ENCODE results near the gene SELPLG. TPM values are rescaled to one million over a fixed set of nuclear protein-coding genes. Genes with fewer than 3 reads are reported as not detected.

The SELPLG gene
- total RNA-seq, 2 donors from 2014 or later, result 0.66 to 2.3 TPM

GRCh38 chr12:108623577-108623976 is 10.1 kb downstream of the SELPLG start:
- ATAC-seq (no peak), DNase-seq (no peak)
- no peaks in the 10 kb centered on the region for H3K4me1 ChIP-seq
- H3K27me3 ChIP-seq, result no peaks in the 10 kb centered on the region
- intact Hi-C loops (cut with DNase I), result no loop called here
- H3K9me3 ChIP-seq, result no peaks in the 10 kb centered on the region
- H3K4me3 ChIP-seq, result no peak overlapping the region
- H3K36me3 ChIP-seq (replicated peaks in 1 of 2; ENCODE audit: insufficient read depth in 1 of 2, low read depth in 2 of 2), result no peaks in the 10 kb centered on the region
- TF ChIP-seq CTCF (IDR thresholded peaks at IDR 0.05) (no peak), POLR2A (IDR thresholded peaks at IDR 0.05) (no peak)
- H3K27ac ChIP-seq, result no peak overlapping the region
- 74% methylated on average over 8 of the region's 8 CpGs; no CpG with 5 or more reads in 1 of the 2 donors for WGBS, 2 donors

GRCh38 chr12:108622921-108623514 is 10.7 kb downstream of the SELPLG start:
- Histone ChIP-seq H3K27ac (no peak overlapping the region), H3K27me3 (no peaks in the 10 kb centered on the region), H3K4me1 (no peaks in the 10 kb centered on the region), H3K36me3 (replicated peaks in 1 of 2; ENCODE audit: insufficient read depth in 1 of 2, low read depth in 2 of 2) (no peaks in the 10 kb centered on the region), H3K4me3 (no peak overlapping the region), H3K9me3 (no peaks in the 10 kb centered on the region)
- ATAC-seq, result no peak
- 75 to 76% methylated on average over 10 to 14 of the region's 14 CpGs for WGBS, 2 donors
- DNase-seq, result no peak
- TF ChIP-seq CTCF (IDR thresholded peaks at IDR 0.05), result no peak
- TF ChIP-seq POLR2A (IDR thresholded peaks at IDR 0.05), result no peak
- intact Hi-C loops (cut with DNase I), result no loop called here

GRCh38 chr12:108622421-108622820 is 11.3 kb downstream of the SELPLG start:
- intact Hi-C loops (cut with DNase I), result no loop called here
- TF ChIP-seq POLR2A (IDR thresholded peaks at IDR 0.05) (no peak), CTCF (IDR thresholded peaks at IDR 0.05) (no peak)
- H3K36me3 ChIP-seq (replicated peaks in 1 of 2; ENCODE audit: insufficient read depth in 1 of 2, low read depth in 2 of 2), result no peaks in the 10 kb centered on the region
- H3K9me3 ChIP-seq, result no peaks in the 10 kb centered on the region
- no peaks in the 10 kb centered on the region for H3K4me1 ChIP-seq
- H3K27ac ChIP-seq, result no peak overlapping the region
- WGBS, 2 donors, result 37 to 41% methylated on average over 2 to 4 of the region's 4 CpGs
- DNase-seq (peak in 1 of 4 donors; percentile 41), ATAC-seq (peak; percentile 22)
- no peaks in the 10 kb centered on the region for H3K27me3 ChIP-seq
- no peak overlapping the region for H3K4me3 ChIP-seq

- DNase-seq (no peak), ATAC-seq (no peak)
- Histone ChIP-seq H3K27ac (no peak overlapping the region), H3K4me3 (no peak overlapping the region), H3K36me3 (replicated peaks in 1 of 2; ENCODE audit: insufficient read depth in 1 of 2, low read depth in 2 of 2) (no peaks in the 10 kb centered on the region), H3K9me3 (no peaks in the 10 kb centered on the region), H3K27me3 (no peaks in the 10 kb centered on the region), H3K4me1 (no peaks in the 10 kb centered on the region)
- intact Hi-C loops (cut with DNase I), result no loop called here
- no peak for TF ChIP-seq CTCF (IDR thresholded peaks at IDR 0.05)
- TF ChIP-seq POLR2A (IDR thresholded peaks at IDR 0.05), result no peak
- 38 to 56% methylated on average over 3 of the region's 3 CpGs for WGBS, 2 donors
Measured at GRCh38 chr12:108621161-108621560, 12.5 kb downstream of the SELPLG start.

GRCh38 chr12:108620236-108620879 is 13.3 kb downstream of the SELPLG start:
- Histone ChIP-seq H3K4me3 (no peak overlapping the region), H3K9me3 (no peaks in the 10 kb centered on the region), H3K4me1 (no peaks in the 10 kb centered on the region), H3K27ac (no peak overlapping the region), H3K27me3 (no peaks in the 10 kb centered on the region), H3K36me3 (replicated peaks in 1 of 2; ENCODE audit: insufficient read depth in 1 of 2, low read depth in 2 of 2) (no peaks in the 10 kb centered on the region)
- TF ChIP-seq CTCF (IDR thresholded peaks at IDR 0.05) (no peak), POLR2A (IDR thresholded peaks at IDR 0.05) (no peak)
- DNase-seq (peak in 1 of 4 donors; percentile 44), ATAC-seq (no peak)
- intact Hi-C loops (cut with DNase I), result no loop called here
- 73 to 79% methylated on average over 3 to 7 of the region's 10 CpGs for WGBS, 2 donors
